ENCODE data around the gene KCNJ10.

Gene KCNJ10

DNA sequence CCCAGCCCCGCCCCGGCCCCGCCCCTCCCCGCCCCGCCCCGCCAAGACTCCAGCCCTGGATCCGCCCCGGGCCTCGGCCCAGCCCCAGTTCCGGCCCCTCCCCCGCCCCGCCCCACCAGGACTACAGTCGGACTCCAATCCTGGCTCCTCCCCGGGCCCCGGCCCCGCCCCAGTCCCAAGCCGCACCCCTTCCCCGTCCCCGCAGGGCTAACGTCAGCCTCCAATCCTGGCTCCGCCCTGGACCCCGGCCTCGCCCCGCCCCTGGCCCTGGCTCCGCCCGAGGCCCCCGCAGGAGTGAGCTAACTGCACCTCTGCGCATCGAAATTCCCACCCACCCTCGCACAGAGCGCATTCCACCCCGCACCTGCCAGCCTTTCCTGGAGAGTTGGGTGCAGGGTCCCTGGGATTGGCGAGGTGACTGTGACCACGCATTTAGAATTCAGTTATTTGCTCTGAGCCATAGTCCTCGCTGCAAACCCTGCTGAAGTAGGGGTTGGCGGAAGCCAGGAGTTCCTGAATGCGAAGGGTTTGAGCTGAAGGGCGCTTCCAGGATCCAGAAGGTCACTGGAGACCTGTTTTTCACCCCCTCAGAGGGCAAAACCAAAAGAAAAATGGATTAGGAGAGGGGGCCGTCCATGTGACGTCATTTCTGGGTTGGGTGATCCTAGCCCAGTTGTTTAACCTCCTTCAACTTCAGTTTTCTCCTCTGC, 29.0 kb upstream of the KCNJ10 start:
- peak; percentile 79 to 88 for DNase-seq

GRCh38 chr1:160097911-160098851, 28.2 kb upstream of the KCNJ10 start, which contains the start of gene IGSF8:
IGSF8 (minus strand) TSS chr1:160098619; CDS start chr1:160098472, 147 bp downstream.
- peak; percentile 39 to 71 for DNase-seq

GRCh38 chr1:160097151-160097910, 27.4 kb upstream of the KCNJ10 start:
- no peak for DNase-seq

- no peak for DNase-seq
Measured at GRCh38 chr1:160096274-160097116, 26.5 kb upstream of the KCNJ10 start.

DNA sequence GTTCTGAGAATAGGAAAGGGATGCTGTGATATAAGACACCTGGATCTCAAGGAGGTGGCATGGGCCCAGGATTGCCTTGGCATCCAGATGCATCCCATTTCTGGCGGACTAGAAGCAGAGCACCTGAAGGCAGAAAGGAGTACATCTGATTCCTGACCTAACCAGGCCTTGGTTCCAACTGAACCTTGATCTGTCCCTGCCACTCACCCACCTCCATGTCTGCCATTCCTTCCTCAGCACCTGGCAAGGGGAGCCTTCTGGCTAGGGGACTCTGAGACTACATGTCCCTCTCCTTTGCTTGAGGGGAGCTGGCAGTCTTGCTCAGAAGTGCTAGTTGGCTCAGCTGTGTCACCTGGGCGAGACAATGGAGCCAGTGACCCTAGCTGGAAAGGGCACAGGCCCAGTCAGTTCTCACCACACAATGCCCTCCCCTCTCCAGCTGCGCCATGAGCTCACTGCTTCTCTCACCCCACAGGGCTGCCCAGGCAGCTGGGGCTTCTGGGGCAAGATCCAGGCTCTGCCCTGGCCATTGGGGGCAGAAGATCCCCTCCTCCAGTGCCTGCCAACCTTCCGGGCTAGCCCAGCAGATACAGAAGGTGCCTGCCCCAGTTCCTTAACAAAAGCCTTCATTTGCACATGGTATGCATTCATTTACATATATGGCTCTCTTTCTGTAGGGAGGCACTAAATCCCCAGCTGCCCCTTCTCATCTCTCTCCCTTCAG, 25.6 kb upstream of the KCNJ10 start:
- DNase-seq: no peak

GRCh38 chr1:160094806-160095205, 24.8 kb upstream of the KCNJ10 start:
- DNase-seq: no peak

DNA sequence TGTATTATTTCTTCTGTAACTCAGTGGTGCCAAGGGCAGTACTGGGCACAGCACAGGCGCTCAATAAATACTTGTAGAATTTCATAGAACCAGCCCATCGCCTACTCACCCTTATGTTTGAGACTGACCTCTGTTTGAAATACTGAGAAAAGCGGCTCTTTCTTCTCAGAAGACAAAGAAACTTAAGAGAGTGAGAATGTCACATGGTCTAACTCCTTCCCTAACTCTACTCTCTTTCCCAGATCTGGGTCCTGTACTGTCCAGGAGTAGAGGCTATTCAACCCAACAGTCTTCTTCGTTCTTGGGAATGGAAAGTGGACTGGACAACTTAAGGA, 24.3 kb upstream of the KCNJ10 start:
- no peak for DNase-seq

GRCh38 chr1:160093624-160094290, 23.8 kb upstream of the KCNJ10 start:
- DNase-seq: no peak

GRCh38 chr1:160093069-160093395, 23.1 kb upstream of the KCNJ10 start:
- no peak for DNase-seq

GRCh38 chr1:160092366-160093068, 22.6 kb upstream of the KCNJ10 start:
- DNase-seq: no peak

DNA sequence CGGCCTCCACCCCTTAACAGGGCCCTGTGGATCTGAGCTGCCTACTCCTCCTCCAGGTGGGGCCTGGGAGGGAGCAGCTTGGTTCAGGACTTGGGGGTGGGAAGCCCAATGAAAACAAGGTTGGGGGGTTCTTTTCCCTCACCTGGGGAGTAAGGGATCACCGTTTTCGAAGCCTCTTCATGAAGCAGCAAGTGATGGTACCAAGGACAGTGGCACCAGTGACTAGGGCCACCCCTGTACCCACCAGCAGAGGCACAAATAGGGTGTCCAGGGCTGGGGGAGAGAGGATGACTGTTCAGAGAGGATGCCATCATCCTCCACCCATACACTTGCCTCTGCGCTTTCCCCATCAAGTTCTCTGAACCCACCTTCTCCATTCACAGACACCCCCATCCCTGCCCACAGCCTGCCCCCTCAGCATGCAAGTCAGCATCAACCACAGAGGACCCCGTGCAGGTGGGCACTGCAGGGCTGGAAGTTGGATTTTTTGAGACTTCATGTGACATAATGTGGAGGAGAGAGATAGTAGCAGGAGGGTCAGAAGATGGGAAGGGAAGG, 21.8 kb upstream of the KCNJ10 start:
- DNase-seq: no peak

GRCh38 chr1:160090760-160091159, 20.8 kb upstream of the KCNJ10 start:
- no peak for DNase-seq

- no peak for DNase-seq
Measured at GRCh38 chr1:160089883-160090282, 19.9 kb upstream of the KCNJ10 start.

- no peak for DNase-seq
Measured at GRCh38 chr1:160087118-160087662, 17.2 kb upstream of the KCNJ10 start.

DNA sequence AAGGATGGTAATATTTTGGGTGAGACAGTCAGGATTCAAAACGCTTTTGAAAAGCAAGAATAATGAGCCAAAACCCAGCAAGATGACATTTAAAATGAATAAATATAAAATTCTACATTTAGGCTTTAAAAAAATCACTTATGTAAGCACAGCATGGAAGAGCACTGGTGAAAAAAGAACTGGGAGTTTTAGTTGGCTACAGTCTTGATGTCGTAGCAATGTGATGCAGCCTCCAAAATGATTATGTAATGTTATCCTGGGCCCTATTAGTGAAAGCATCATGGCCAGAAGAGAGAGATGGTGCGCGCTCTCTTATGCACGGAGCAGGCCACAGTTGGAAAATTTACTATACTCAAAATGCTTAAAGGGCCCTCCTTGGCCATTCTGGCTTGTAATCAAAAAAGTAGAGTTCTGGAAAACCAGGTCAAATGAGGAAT, 16.5 kb upstream of the KCNJ10 start:
- no peak for DNase-seq

DNA sequence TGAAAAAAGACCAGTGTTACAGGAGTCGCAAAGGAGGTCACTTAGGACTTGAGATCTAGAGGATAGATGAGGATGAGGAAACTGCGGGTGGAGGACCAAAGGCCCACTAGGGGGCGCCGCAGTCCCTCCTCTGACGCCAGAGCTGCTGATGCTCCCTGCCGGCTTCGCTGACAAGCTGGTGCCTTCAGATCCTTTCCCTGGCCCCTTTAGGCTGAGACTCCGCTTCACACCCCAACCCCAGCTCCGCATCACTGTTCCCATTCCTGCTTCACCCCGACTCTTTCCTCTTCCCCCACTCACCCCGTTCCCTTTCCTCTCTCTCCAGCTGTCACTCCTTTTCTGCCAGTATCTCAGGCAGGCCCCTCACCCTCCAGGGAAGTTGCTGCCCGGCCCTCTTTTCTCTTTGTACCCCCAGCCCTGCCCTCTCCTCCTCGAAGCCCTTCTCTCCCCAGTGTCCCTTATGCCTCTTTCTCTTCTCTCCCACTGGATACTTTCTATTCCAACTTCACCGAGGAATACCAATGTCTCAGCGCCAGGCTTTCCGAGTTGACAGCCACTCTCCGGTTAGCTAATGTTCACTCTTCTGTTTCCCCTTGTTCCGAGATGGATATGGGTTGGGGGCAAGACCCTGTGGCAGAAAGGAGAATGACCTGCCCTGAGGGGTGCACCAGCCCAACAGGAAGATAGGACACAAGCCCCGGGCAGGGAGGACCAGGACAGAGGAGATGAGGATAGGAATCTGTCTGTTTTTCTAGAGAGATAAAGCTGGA, 15.9 kb upstream of the KCNJ10 start:
- DNase-seq: peak; percentile 49 to 75

- no peak for DNase-seq
Measured at GRCh38 chr1:160084771-160085321, 14.9 kb upstream of the KCNJ10 start.

GRCh38 chr1:160083968-160084770, 14.2 kb upstream of the KCNJ10 start:
- DNase-seq: peak in 1 of 2 experiments; percentile 59

Measured in NCI-H524 (cell line).